Right lobe of liver (tissue), 4 donors: Measurements from ENCODE around the gene RBM14.
"Not testable (repeated sequence)": the region's sequence is repeated elsewhere in the genome, so short reads cannot be mapped to it uniquely, and the experiment has no call there.

Experiments used
- CTCF ChIP-seq, 4 donors: fragments of 200-600 bp in 3 of 4; fragments of 450-650 bp in 1 of 4; IDR thresholded peaks; one replicate each; pipeline versions ENCODE4 v1.5.1 to v1.8.0; 2016 to 2022; ENCODE audit warnings: antibody characterized with exemption in 4 of 4, mild to moderate bottlenecking in 2 of 4
- POLR2A ChIP-seq: fragments of 450-650 bp; IDR thresholded peaks from one replicate; pipeline ENCODE4 v1.6.1; 2017; ENCODE audit warnings: antibody characterized with exemption, mild to moderate bottlenecking
- donor health status: DM: no; HTN: no; CAD: no.
- donor health status: DM: no; HTN: no; CAD: no.
- donor health status: DM: no; HTN: yes; CAD: no.

- not testable (repeated sequence) for TF ChIP-seq POLR2A; CTCF (IDR thresholded peaks at IDR 0.05)
Measured at GRCh38 chr11:66639814-66640340, 23.4 kb downstream of the RBM14 start.
